Upper lobe of left lung (tissue), 4 donors: ENCODE data around the gene SUPT6H.

Experiments used
- CTCF ChIP-seq, 6 experiments: fragments of 450-650 bp in 4 of 6; fragments of 200-600 bp in 2 of 6; sonication (generic) in 2 of 6; IDR thresholded peaks; one replicate each; pipeline ENCODE4 v1.5.1; 2016 to 2019; ENCODE audit warnings: antibody characterized with exemption in 6 of 6
- EP300 ChIP-seq, 4 donors: sonication (generic); formaldehyde crosslinking; IDR thresholded peaks; one replicate each; pipeline ENCODE4 v1.5.1; 2017; ENCODE audit warnings: antibody characterized with exemption in 4 of 4, control low read depth in 2 of 4
- POLR2A ChIP-seq, 4 donors: fragments of 450-650 bp; IDR thresholded peaks; one replicate each; pipeline ENCODE4 v1.5.1; 2016 to 2017; ENCODE audit warnings: antibody characterized with exemption in 4 of 4, mild to moderate bottlenecking in 2 of 4
- POLR2AphosphoS5 ChIP-seq, 2 donors: sonication (generic); formaldehyde crosslinking; IDR thresholded peaks; one replicate each; pipeline ENCODE4 v1.5.1; 2017; ENCODE audit warnings: antibody characterized with exemption in 2 of 2

GRCh38 chr17:28669918-28670317, 7.9 kb downstream of the SUPT6H start:
- TF ChIP-seq POLR2A (IDR thresholded peaks at IDR 0.05): no peak
- no peak for TF ChIP-seq CTCF (IDR thresholded peaks at IDR 0.05)
- TF ChIP-seq POLR2AphosphoS5 (IDR thresholded peaks at IDR 0.05): no peak
- no peak for TF ChIP-seq EP300 (IDR thresholded peaks at IDR 0.05)
